ENCODE measurements around the gene KIT.

- TF ChIP-seq, protein P1, sequence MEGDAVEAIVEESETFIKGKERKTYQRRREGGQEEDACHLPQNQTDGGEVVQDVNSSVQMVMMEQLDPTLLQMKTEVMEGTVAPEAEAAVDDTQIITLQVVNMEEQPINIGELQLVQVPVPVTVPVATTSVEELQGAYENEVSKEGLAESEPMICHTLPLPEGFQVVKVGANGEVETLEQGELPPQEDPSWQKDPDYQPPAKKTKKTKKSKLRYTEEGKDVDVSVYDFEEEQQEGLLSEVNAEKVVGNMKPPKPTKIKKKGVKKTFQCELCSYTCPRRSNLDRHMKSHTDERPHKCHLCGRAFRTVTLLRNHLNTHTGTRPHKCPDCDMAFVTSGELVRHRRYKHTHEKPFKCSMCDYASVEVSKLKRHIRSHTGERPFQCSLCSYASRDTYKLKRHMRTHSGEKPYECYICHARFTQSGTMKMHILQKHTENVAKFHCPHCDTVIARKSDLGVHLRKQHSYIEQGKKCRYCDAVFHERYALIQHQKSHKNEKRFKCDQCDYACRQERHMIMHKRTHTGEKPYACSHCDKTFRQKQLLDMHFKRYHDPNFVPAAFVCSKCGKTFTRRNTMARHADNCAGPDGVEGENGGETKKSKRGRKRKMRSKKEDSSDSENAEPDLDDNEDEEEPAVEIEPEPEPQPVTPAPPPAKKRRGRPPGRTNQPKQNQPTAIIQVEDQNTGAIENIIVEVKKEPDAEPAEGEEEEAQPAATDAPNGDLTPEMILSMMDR (IDR thresholded peaks at IDR 0.05; ENCODE audit: insufficient read depth, low read length, poor library complexity, severe bottlenecking) = peak; percentile 41
- TF ChIP-seq EZH2phosphoT487 (conservative IDR thresholded peaks at IDR 0.05; ENCODE audit: low read length) = no peak
Observed at GRCh38 chr4:54683616-54684346, 26.0 kb downstream of the KIT start.

Measured in SU-DHL-6 (cell line).